Measurements from ENCODE around the gene PRDM10. TPM values are rescaled to one million over a fixed set of nuclear protein-coding genes. Genes with fewer than 3 reads are reported as not detected.

Gene PRDM10
- total RNA-seq, 1 experiment from 2014 or later, result 9.2 TPM

- TF ChIP-seq EGR1 (IDR thresholded peaks at IDR 0.05; ENCODE audit: low read depth) (no peak), YY1 (IDR thresholded peaks at IDR 0.05; ENCODE audit: extremely low read depth, insufficient replicate concordance, low read depth, low read length) (no peak), CBX3 (IDR thresholded peaks at IDR 0.05; ENCODE audit: low read depth) (no peak), JUND (IDR thresholded peaks at IDR 0.05) (no peak), FOSL1 (IDR thresholded peaks at IDR 0.05; ENCODE audit: low read depth) (no peak), CTCF (IDR thresholded peaks at IDR 0.05 in 2 of 3, conservative IDR thresholded peaks at IDR 0.05 in 1 of 3; ENCODE audit: borderline replicate concordance in 1 of 3, insufficient read depth in 1 of 3, low read depth in 2 of 3, low read length in 2 of 3) (no peak), ATF3 (IDR thresholded peaks at IDR 0.05) (no peak), ZFX (IDR thresholded peaks at IDR 0.05) (no peak), REST (IDR thresholded peaks at IDR 0.05; ENCODE audit: low read depth) (no peak), MAX (IDR thresholded peaks at IDR 0.05) (no peak), CEBPB (IDR thresholded peaks at IDR 0.05; ENCODE audit: low read depth) (no peak), EZH2 (IDR thresholded peaks at IDR 0.05) (no peak), ZBTB33 (IDR thresholded peaks at IDR 0.05; ENCODE audit: extremely low read depth, insufficient replicate concordance, low read length) (no peak), POLR2A (IDR thresholded peaks at IDR 0.05; ENCODE audit: borderline replicate concordance, extremely low read depth, insufficient read depth, insufficient read length) (no peak), EZH2phosphoT487 (IDR thresholded peaks at IDR 0.05; ENCODE audit: borderline replicate concordance) (no peak), SIN3A (IDR thresholded peaks at IDR 0.05; ENCODE audit: low read depth) (no peak), SP1 (IDR thresholded peaks at IDR 0.05; ENCODE audit: low read depth) (no peak), ZNF274 (IDR thresholded peaks at IDR 0.05; ENCODE audit: low read depth, low read length) (no peak)
- intact Hi-C loops (cut with micrococcal nuclease), result no loop called here
- Histone ChIP-seq H3K27me3 (ENCODE audit: insufficient read depth, low read length) (no peaks in the 10 kb centered on the region), H2AFZ (ENCODE audit: low read depth, low read length, poor library complexity, severe bottlenecking) (no peak overlapping the region), H3K9me3 (ENCODE audit: control insufficient read depth in 1 of 2, insufficient read depth in 1 of 2, low read depth in 1 of 2, low read length in 2 of 2) (no peaks in the 10 kb centered on the region), H3K79me2 (ENCODE audit: insufficient read depth, low read length) (no peaks in the 10 kb centered on the region), H3K4me1 (ENCODE audit: control insufficient read depth in 1 of 2, insufficient read depth in 2 of 2, low read length in 2 of 2) (peaks cover 0 to 10% of the 10 kb centered on the region in 2 experiments; a peak in 1 of 4 replicates), H4K20me1 (ENCODE audit: insufficient read depth) (no peaks in the 10 kb centered on the region), H3K4me3 (replicated peaks in 1 of 2; ENCODE audit: low read depth in 1 of 2, low read length in 2 of 2) (no peak overlapping the region), H3K9ac (ENCODE audit: low read length) (no peak overlapping the region), H3K27ac (ENCODE audit: low read depth, low read length) (no peak overlapping the region), H3K36me3 (ENCODE audit: control insufficient read depth in 1 of 2, insufficient read depth in 2 of 2, low read length in 2 of 2) (no peaks in the 10 kb centered on the region), H3K9me2 (ENCODE audit: insufficient read depth) (no peaks in the 10 kb centered on the region), H3K4me2 (ENCODE audit: low read length) (no peak overlapping the region)
- no peak for ATAC-seq
- ChIA-PET POLR2A (no interaction called here), CTCF (no interaction called here), RAD21 (ENCODE audit: low non-redundant PET in 1 of 2, low total read pairs in 2 of 2, uncharacterized antibody in 2 of 2, unreplicated experiment in 2 of 2) (no interaction called here)
- BruUV-seq (replicated peaks), result no TSS peak
- no peak for DNase-seq (ENCODE audit: low read depth, low spot score)
Measured at GRCh38 chr11:129930743-129931142, 71.9 kb downstream of the PRDM10 start.
